Measurements from ENCODE around the gene NLRP3.
"Not testable (repeated sequence)": the region's sequence is repeated elsewhere in the genome, so short reads cannot be mapped to it uniquely, and the experiment has no call there.

NLRP3 gene

GRCh38 chr1:247471445-247472016, 55.6 kb downstream of the NLRP3 start:
- DNase-seq, result no peak

- DNase-seq, result no peak
Measured at GRCh38 chr1:247472035-247472434, 56.1 kb downstream of the NLRP3 start.

- DNase-seq, result no peak
Measured at GRCh38 chr1:247474367-247474766, 58.4 kb downstream of the NLRP3 start.

- no peak for DNase-seq
Measured at GRCh38 chr1:247475793-247476192, 59.8 kb downstream of the NLRP3 start.

- not testable (repeated sequence) for DNase-seq
Measured at GRCh38 chr1:247476328-247477058, 60.5 kb downstream of the NLRP3 start.

GRCh38 chr1:247482747-247483146, 66.8 kb downstream of the NLRP3 start:
- no peak for DNase-seq

- DNase-seq, result peak; percentile 3
Measured at GRCh38 chr1:247487057-247487456, 71.1 kb downstream of the NLRP3 start.

- DNase-seq, result no peak
Measured at GRCh38 chr1:247491328-247491727, 75.4 kb downstream of the NLRP3 start.

- no peak for DNase-seq
Measured at GRCh38 chr1:247493106-247493505, 77.1 kb downstream of the NLRP3 start.

- no peak for DNase-seq
Measured at GRCh38 chr1:247494767-247495166, 78.8 kb downstream of the NLRP3 start.

GRCh38 chr1:247496581-247497285, 80.8 kb downstream of the NLRP3 start:
- DNase-seq, result no peak
